HS-27A (cell line): ENCODE measurements around the gene CRYGN.

Experiments
- DNase-seq: peaks from one replicate; pipeline ENCODE4 v3.0.0-alpha.2; 2012; ENCODE audit warnings: low read depth, missing footprints

CRYGN gene

DNA sequence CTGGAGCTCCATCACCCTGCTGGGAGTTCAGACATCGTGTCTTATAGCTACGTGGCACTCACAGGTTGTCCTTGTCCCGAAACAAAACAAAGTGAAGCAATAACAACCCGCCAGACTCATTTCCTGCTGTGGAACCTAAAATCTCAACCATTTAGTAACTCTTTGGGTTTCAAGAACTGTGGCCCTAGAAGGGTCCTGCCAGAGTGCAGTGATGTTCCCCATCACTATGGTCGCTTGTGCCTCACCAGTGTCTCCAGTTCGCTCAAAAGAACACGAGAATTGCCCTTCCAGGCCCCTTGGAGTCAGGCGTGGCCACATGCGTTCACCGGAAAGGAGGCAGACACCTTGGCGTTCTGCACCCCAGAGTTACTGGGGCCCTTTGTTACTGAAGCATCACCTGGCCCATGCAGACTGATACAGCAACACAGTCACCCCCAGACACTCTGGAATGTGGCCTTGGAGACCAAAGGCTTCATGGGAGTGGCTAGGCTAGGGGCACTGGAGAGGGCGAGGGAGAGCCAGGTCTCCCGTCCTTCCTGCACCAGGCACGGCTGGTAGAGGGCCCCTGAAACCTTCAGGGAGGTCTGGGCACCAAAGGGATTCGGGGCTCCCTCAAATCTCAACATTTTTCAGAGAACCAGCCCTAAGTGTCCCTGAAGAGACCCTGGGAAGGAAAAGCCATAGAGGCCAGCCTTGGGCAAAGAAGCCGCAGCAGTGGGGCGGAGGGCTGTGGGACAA lies 908 bp downstream of the CRYGN start:
- DNase-seq = no peak

DNA sequence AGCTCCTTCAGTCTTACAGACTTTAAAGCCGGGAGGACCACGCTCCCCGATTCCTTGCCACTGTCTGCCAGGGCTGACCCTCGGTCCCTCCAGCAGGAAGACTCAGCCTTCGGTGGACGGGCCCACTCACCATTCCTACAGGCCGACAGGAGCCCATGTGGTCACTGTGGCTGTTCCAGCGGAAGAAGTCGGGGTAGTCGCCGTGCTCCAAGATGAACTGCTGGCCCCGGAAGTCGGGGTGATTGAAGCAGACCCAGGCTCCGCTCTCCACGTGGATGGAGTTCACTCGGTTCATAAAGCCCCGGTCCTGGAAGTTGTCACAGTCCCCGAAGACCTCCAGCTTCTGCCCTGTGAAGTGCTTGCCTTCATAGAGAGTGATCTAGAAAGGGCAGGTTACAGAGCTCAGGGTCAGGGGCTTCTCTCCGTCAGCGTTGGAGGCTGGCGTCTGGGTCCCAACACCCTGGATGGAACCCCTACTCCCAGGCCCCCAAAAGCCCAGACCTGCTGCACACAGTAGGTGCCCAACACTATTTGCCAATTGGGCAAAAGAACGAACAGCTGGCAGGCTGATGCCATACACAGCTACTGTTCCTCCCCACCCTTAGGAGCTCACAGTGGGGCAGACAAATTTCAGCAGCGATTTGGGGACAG lies 1.9 kb downstream of the CRYGN start:
- DNase-seq = no peak

GRCh38 chr7:151437159-151437553 lies 2.8 kb downstream of the CRYGN start:
- no peak for DNase-seq

GRCh38 chr7:151436446-151437158 lies 3.3 kb downstream of the CRYGN start:
- no peak for DNase-seq

- DNase-seq = no peak
Observed at GRCh38 chr7:151435971-151436370, 4.0 kb downstream of the CRYGN start.

- no peak for DNase-seq
Observed at GRCh38 chr7:151435103-151435916, 4.6 kb downstream of the CRYGN start.

DNA sequence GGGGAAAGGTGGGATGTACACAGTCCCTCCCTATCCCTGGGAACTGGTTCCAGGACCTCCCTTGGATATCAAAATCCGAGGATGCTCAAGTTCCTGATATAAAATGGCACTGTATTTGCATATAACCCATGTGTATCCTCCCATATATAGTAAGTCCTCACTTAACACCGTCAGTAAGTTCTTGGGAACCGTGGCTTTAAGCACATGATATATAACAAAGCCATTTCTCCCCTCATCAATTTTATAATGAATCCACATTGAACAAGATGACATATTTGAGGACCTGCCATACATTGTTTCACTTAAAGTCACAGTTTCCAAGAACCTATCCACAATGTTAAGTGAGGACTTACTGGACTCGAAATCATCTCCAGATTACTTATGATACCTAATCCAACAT lies 5.4 kb downstream of the CRYGN start:
- DNase-seq = no peak

DNA sequence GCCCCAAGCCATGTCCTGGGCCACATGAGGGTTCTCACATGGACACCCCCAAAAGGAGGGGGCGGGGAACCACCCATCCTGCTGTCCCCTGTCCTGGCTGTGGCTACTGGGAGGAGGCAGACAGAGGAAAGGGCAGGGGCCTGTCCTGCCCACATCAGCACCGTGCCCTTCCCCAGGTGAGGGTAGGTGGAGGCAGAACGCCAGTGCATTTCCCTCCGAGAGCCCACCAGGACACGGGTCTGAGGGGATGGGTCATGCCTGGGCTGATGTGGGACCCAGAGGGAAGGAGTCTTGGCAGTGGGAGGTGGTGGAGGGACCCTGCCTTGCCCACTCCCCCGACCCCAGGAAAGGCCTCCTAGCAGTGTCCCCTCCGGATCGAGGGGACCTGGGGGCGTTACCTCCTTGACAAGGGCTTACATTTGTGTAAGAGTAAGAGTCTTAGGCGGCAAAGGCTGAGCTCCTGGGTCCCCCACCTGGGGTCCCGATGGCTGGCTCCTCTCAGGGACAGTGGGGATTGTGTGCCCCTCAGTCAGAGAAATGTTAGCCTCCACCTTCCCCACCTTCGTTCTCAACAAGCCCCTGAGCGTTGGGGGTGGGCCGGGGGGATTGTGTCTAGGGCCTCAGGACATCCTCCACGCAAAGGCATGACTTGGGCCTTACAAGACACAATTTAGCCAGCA lies 6.1 kb downstream of the CRYGN start:
- DNase-seq = no peak

- no peak for DNase-seq
Observed at GRCh38 chr7:151432658-151433521, 7.1 kb downstream of the CRYGN start.

DNA sequence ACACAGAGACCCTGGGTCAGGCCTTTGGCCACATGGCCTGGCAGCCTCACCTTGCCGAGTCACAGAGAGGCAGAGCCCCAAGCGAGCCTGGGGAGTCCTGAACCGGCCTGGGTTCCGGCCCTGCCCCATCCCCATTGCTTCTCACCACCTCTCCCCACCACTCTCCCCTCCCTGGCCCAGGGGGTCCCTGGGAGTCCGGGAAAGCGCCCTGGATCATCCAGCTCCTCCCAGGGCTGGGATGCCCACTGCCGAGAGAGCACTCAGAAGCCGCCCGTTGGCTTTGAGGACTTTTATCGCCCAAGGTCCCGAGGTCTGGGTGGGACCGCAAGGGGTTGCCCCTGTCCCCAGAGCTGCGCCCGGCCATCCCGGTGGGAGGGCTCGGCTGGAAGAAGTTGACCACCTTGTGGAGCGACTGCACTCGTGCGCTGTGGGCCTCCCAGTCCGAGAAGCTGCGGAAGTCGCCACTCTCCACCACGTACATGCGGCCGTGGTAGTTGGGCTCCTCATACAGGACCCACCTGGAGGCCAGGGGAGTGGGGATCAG lies 8.1 kb downstream of the CRYGN start:
- DNase-seq = no peak

DNA sequence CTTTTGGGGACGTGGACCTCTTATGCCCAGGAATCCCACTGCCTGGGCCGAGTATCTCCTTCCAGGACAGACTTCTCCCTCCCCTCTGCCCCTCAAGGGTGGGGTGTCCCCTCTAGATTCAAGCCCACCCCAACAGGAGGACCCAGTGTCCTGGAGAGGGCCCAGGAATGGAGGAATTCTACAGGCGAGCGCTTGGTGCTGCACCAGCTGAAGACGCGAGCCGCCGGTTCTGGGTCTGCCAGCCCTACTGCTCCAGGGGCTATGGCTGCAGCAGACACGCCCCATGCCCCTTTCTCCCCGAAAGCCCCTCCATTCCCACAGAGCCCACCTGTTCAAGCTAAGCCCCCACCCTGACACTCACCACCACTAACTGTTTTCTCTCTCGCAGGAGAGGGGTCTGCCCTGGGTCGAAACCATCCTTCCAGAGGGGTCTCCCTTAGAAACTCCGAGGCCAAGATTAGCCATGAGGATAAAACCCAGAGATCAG lies 8.6 kb downstream of the CRYGN start:
- no peak for DNase-seq

DNA sequence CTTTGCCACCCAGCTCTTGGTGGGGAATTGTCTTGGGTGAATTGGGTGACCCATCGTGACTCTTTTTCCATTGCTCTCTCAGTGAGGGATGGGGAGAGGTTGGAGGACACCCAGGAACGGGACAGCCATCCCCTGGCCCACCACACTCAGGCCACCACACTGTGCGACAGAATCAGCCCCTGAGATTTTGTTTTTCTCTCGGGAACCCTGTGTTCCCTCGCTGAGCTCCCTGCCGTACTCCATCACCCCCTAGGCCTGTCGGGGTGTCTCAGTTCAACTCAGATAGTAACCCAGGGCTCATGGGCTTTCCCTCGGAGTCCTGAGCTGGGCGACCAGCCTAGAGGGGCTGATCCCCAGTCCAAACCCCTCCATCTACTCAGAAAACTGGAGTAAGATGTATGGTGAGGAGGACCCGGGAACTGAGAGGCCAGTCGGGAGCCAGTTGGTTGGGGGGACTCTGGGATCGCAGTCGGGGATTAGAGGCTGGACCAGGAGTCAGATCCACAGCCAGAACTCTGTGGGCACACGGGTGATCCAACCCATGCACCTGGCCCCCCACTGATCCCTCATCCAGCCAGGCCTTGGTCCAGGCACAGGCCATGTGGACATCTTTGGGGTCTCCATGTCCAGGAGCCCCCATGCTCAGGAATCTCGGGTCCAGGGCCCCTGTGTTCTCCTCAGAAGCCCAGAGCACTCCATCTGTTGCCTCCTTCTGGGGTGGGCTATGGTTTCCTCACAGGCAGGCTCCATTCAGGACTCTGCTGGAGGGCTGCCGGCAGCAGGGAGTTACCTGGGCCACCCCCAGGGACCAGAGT lies 9.3 kb downstream of the CRYGN start:
- DNase-seq = no peak

- no peak for DNase-seq
Observed at GRCh38 chr7:151429560-151430331, 10.2 kb downstream of the CRYGN start.

DNA sequence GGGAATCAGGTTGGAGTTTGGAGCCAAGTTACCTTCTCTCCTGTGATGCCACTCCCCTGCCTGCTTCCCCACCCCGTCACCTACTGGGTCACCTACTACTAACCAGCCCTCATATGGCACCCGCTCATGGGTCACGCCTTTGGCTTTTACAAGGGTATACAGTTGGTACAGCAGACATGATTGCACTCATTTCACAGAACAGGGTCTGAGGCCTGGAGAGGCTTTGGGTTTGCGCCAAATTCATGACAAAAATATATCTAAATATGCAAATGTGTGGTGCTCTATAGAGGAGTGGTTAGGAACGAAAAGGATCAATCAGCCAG lies 10.7 kb downstream of the CRYGN start:
- DNase-seq = no peak

DNA sequence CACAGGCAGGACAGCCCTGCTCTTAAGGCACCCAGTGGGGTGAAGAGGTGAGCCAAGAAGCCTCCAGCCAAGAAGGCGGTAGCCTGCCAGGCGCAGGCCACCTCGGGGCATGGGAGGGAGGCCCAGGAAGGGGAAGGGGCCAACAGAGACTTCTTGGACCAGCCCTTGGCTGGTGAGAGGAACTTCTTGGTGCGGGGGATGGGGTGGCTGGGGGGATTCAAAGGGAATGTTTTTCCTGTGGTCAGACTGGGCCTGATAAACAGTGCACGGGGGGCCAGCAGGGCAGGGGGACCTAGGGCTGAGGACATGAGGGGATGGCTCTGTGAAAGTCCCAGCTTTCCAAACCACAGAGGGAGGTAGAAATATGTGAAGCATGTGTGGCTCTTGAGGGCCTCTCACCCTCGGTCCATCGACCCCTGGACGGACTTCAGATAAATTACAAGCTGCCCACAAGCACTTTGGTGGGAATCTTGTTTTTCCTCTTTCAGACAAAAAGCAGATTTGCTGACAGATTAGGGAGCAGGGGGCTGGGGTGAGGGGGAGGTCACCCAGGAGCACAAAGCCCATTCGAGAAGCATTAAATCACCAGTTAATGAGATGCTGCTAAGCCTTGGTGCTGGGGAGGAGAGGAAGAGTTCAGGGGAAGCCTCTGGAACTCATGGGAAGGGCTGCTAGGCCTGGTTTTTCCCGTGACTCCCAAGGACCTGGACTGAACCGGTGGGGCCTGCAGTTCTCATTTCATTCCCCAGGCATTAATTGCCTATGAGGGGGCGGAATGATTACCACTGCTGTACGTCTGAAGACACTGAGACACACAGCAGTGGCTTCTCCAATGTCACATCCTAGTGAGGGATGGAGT lies 11.3 kb downstream of the CRYGN start:
- no peak for DNase-seq

DNA sequence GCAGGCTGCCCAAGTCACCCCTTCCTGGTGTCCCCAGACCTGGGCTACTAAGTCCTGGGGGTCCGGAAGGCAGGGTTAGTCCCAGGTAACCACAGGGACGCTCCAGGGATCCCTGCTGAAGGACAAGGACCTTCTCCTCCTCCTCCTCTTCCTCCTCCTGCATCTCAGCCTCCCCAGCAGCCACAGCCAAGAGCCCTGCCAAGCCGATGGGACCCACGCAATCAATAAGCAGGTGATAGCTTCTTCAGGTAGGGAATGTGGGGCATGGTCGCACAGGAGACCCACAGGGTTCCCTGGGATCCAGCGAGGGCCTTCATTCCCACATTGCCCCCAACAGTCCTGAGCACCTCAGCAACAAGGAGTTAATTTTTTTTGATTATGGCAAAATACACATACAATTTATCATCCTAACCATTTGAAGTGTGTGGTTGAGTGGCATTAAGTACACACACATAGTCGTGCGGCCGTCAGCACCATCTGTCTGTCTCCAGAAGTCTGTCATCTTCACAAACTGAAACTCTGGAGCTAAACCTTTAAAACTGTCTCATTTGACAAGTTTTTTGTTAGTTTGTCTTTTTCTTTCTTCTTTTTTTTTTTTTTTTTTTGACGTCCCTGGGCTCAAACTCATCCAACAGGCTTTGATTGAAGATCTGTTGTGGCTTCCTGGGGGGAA lies 12.1 kb downstream of the CRYGN start:
- no peak for DNase-seq
